IMR-90 (cell line): Measurements from ENCODE around the gene ARHGEF4.

Source experiments
- CEBPB ChIP-seq: IDR thresholded peaks from 2 replicates; pipeline ENCODE4 v1.6.1; 2012; ENCODE audit warnings: low read depth, low read length, improper control_type of control experiment
- CHD1 ChIP-seq: IDR thresholded peaks from 2 replicates; pipeline ENCODE4 v1.6.1; 2012; ENCODE audit warnings: low read depth, low read length, improper control_type of control experiment
- CTCF ChIP-seq: conservative IDR thresholded peaks from 2 replicates; pipeline ENCODE4 v1.5.1; 2012; ENCODE audit warnings: mild to moderate bottlenecking, low read depth, low read length, improper control_type of control experiment
- FOS ChIP-seq: fragments of 150-350 bp; IDR thresholded peaks from 2 replicates; pipeline ENCODE4 v1.6.1; 2016; ENCODE audit warnings: low read depth, low read length
- MAFK ChIP-seq: IDR thresholded peaks from 2 replicates; pipeline ENCODE4 v1.6.1; 2012; ENCODE audit warnings: low read depth, low read length, improper control_type of control experiment
- MAZ ChIP-seq: IDR thresholded peaks from 2 replicates; pipeline ENCODE4 v1.6.1; 2012; ENCODE audit warnings: low read depth, mild to moderate bottlenecking, low read length, improper control_type of control experiment, moderate library complexity, borderline replicate concordance
- NFE2L2 ChIP-seq: fragments of 150-350 bp; IDR thresholded peaks from 2 replicates; pipeline ENCODE4 v1.6.1; 2016; ENCODE audit warnings: low read depth, mild to moderate bottlenecking, low read length
- POLR2A ChIP-seq: IDR thresholded peaks from 2 replicates; pipeline ENCODE4 v1.6.1; 2012; ENCODE audit warnings: mild to moderate bottlenecking, low read depth, low read length
- RAD21 ChIP-seq: IDR thresholded peaks from 2 replicates; pipeline ENCODE4 v1.6.1; 2012; ENCODE audit warnings: low read length, improper control_type of control experiment
- RCOR1 ChIP-seq: IDR thresholded peaks from 2 replicates; pipeline ENCODE4 v1.6.1; 2012; ENCODE audit warnings: mild to moderate bottlenecking, low read length, improper control_type of control experiment; ENCODE audit not compliant: insufficient replicate concordance
- RFX5 ChIP-seq: IDR thresholded peaks from 2 replicates; pipeline ENCODE4 v1.8.0; 2012; ENCODE audit warnings: low read depth, mild to moderate bottlenecking, low read length, moderate library complexity
- SMC3 ChIP-seq: fragments of 150-350 bp; IDR thresholded peaks from 2 replicates; pipeline ENCODE4 v1.6.1; 2016; ENCODE audit warnings: low read depth, mild to moderate bottlenecking, antibody characterized with exemption, low read length, moderate library complexity

DNA sequence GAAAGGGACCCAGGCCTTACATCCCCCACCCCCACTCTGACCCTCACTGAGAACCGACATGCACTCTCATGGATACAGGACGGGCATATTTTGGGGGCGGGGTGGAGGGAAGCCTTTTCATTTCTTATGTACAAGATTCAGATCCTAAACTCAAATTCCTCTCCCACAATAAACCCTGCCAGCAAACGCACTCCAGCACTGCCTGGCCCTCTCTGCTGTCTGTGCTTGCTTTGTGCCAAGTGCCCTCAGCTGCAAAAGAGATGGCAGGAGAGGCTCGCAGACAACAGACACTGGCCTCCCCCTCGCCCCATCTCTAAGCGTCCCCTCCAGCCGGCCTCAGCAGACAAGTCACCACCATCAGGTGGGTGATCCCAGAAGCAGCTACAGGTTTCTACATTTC, 214.2 kb downstream of the ARHGEF4 start:
- TF ChIP-seq POLR2A: no peak
- no peak for TF ChIP-seq CTCF
- no peak for TF ChIP-seq CHD1
- no peak for TF ChIP-seq RAD21
- no peak for TF ChIP-seq MAFK
- no peak for TF ChIP-seq FOS
- TF ChIP-seq SMC3: no peak
- TF ChIP-seq NFE2L2: no peak
- no peak for TF ChIP-seq RFX5
- no peak for TF ChIP-seq RCOR1
- TF ChIP-seq CEBPB: no peak
- TF ChIP-seq MAZ: no peak
